ENCODE data around the gene ACMSD.
"Not testable (repeated sequence)": the region's sequence is repeated elsewhere in the genome, so short reads cannot be mapped to it uniquely, and the experiment has no call there.

The ACMSD gene

DNA sequence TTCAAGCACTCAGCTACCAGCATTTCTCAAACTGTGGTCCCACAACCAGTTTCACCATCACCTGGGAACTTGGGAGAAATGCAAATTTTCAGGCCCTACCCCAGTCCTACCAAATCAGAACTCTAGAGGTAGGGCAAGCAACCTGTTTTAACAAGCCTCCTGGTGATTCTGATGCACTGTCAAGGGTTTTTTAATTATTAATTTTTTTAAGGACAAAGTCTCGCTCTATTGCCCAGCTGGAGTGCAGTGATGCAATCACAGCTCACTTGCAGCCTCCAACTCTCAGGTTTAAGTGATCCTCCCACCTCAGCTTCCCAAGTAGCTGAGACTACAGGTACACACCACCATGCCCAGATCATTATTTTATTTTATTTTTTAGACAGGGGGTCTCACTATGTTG lies 7.8 kb downstream of the ACMSD start:
- no peak for TF ChIP-seq CTCF (IDR thresholded peaks at IDR 0.05; ENCODE audit: control insufficient read depth, insufficient read depth, low read depth, low read length, missing control alignments)
- DNase-seq (ENCODE audit: low read depth): no peak
- H3K4me3 ChIP-seq (ENCODE audit: control insufficient read depth, low read depth, low read length): no peak overlapping the region

DNA sequence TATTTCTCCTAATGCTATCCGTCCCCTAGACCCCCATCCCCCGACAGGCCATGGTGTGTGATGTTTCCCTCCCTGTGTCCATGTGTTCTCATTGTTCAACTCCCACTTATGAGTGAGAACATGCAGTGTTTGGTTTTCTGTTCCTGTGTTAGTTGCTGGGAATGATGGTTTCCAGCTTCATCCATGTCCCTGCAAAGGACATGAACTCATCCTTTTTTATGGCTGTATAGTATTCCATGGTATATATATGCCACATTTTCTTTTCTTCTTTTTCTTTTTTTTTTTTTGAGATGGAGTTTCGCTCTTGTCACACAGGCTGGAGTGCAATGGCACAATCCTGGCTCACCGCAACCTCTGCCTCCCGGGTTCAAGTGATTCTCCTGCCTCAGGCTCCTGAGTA lies 9.2 kb downstream of the ACMSD start:
- DNase-seq (ENCODE audit: low read depth); H3K4me3 ChIP-seq (ENCODE audit: control insufficient read depth, low read depth, low read length): not testable (repeated sequence)

- no peak overlapping the region for H3K4me3 ChIP-seq (ENCODE audit: control insufficient read depth, low read depth, low read length)
- DNase-seq (ENCODE audit: low read depth): no peak
- no peak for TF ChIP-seq CTCF (IDR thresholded peaks at IDR 0.05; ENCODE audit: control insufficient read depth, insufficient read depth, low read depth, low read length, missing control alignments)
These were observed 14.1 kb downstream of the ACMSD start for GRCh38 chr2:134852518-134852917.

DNA sequence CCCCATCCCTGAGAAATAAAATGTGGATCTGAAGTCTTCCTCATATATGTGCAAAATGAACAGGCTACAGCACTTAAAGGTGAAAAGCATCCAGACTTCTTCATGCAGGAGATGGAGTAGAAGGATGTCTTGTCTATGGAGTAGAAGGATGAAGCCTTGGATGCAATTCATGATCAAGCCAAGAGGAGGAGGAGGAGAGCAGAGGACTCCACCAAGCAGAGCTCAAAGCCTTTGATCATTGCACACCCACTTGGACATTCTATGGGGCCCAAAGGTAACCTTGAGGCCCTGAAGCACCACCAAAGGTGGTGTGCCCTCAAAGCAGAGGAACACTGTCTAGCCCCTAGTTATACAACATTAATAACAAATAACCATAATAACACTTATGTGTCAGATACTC lies 17.3 kb downstream of the ACMSD start:
- no peak overlapping the region for H3K4me3 ChIP-seq (ENCODE audit: control insufficient read depth, low read depth, low read length)
- DNase-seq (ENCODE audit: low read depth): no peak
- TF ChIP-seq CTCF (IDR thresholded peaks at IDR 0.05; ENCODE audit: control insufficient read depth, insufficient read depth, low read depth, low read length, missing control alignments): no peak

DNA sequence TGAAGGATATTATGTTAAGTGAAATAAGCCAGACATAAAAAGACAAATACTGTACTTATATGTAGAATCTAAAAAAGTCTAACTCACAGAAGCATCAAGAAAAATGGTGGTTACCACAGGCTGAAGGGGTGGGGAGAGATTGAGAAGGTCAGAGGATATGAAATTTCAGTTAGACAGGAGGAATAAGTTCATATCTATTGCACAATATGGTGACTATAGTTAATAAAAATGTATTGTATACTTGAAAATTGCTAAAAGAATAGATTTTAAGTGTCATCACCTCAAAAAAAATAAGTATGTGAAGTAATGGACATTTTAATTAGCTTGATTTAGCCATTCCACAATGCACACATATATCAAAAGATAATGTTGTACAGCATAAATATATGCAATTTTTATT lies 19.8 kb downstream of the ACMSD start:
- no peak overlapping the region for H3K4me3 ChIP-seq (ENCODE audit: control insufficient read depth, low read depth, low read length)
- TF ChIP-seq CTCF (IDR thresholded peaks at IDR 0.05; ENCODE audit: control insufficient read depth, insufficient read depth, low read depth, low read length, missing control alignments): no peak
- no peak for DNase-seq (ENCODE audit: low read depth)

DNA sequence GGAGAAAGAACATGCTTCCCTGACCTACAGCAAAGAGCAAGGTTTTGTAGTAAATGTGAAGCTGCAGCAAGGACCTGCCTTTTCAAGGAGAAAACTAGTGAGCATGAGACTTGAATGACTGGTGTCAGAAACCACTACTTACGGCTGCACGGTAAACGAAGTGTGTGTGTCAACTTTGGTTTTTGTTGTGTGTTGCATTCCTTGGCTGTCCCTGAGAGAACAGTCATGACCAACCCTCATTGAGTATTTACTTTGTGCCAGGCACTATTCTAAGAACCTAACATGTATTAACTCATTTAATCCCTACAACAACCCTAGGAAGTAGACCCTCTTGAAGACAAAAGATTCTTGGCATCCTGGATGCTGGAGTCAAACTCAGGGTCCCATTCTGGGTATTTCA lies 22.8 kb downstream of the ACMSD start:
- TF ChIP-seq CTCF (IDR thresholded peaks at IDR 0.05; ENCODE audit: control insufficient read depth, insufficient read depth, low read depth, low read length, missing control alignments): no peak
- no peak for DNase-seq (ENCODE audit: low read depth)
- no peak overlapping the region for H3K4me3 ChIP-seq (ENCODE audit: control insufficient read depth, low read depth, low read length)

GRCh38 chr2:134862069-134862468 lies 23.7 kb downstream of the ACMSD start:
- TF ChIP-seq CTCF (IDR thresholded peaks at IDR 0.05; ENCODE audit: control insufficient read depth, insufficient read depth, low read depth, low read length, missing control alignments): no peak
- H3K4me3 ChIP-seq (ENCODE audit: control insufficient read depth, low read depth, low read length): no peak overlapping the region
- DNase-seq (ENCODE audit: low read depth): no peak

Measured in AG09309 (cell line).